ENCODE measurements around the gene PANK2. TPM values are rescaled to one million over a fixed set of nuclear protein-coding genes. Genes with fewer than 3 reads are reported as not detected.
"Not testable (repeated sequence)": the region's sequence is repeated elsewhere in the genome, so short reads cannot be mapped to it uniquely, and the experiment has no call there.

PANK2 gene
- total RNA-seq, 4 donors from 2014 or later, result 35.7 to 44.1 (median 42.3) TPM

GRCh38 chr20:3935956-3936340, 46.8 kb downstream of the PANK2 start:
- no peak overlapping the region for H3K4me3 ChIP-seq (ENCODE audit: low read depth, poor library complexity, severe bottlenecking)
- intact Hi-C loops (cut with DNase I; ENCODE audit: low total_unique reads), result no loop called here
- TF ChIP-seq CTCF (IDR thresholded peaks at IDR 0.05) (no peak), POLR2A (IDR thresholded peaks at IDR 0.05) (no peak)
- 90 to 91% methylated on average over 2 of the region's 2 CpGs for WGBS, 2 donors
- DNase-seq (ENCODE audit: low spot score in 2 of 2), result no peak

- TF ChIP-seq CTCF (IDR thresholded peaks at IDR 0.05) (no peak), POLR2A (IDR thresholded peaks at IDR 0.05) (no peak)
- intact Hi-C loops (cut with DNase I; ENCODE audit: low total_unique reads), result no loop called here
- no peak for DNase-seq (ENCODE audit: low spot score in 2 of 2)
- no peak overlapping the region for H3K4me3 ChIP-seq (ENCODE audit: low read depth, poor library complexity, severe bottlenecking)
- 94 to 96% methylated on average over 3 of the region's 3 CpGs for WGBS, 2 donors
Measured at GRCh38 chr20:3937618-3938017, 48.4 kb downstream of the PANK2 start.

GRCh38 chr20:3940905-3941304, 51.7 kb downstream of the PANK2 start:
- intact Hi-C loops (cut with DNase I; ENCODE audit: low total_unique reads), result no loop called here
- no peak for DNase-seq (ENCODE audit: low spot score in 2 of 2)
- no peak for TF ChIP-seq CTCF (IDR thresholded peaks at IDR 0.05)
- no peak for TF ChIP-seq POLR2A (IDR thresholded peaks at IDR 0.05)
- H3K4me3 ChIP-seq (ENCODE audit: low read depth, poor library complexity, severe bottlenecking), result no peak overlapping the region
- 87 to 96% methylated on average over 6 of the region's 6 CpGs for WGBS, 2 donors

- 89 to 92% methylated on average over 7 of the region's 7 CpGs for WGBS, 2 donors
- H3K4me3 ChIP-seq (ENCODE audit: low read depth, poor library complexity, severe bottlenecking); DNase-seq (ENCODE audit: low spot score in 2 of 2); intact Hi-C loops (cut with DNase I; ENCODE audit: low total_unique reads): not testable (repeated sequence)
Measured at GRCh38 chr20:3946666-3947065, 57.5 kb downstream of the PANK2 start.

- intact Hi-C loops (cut with DNase I; ENCODE audit: low total_unique reads), result no loop called here
- TF ChIP-seq CTCF (IDR thresholded peaks at IDR 0.05) (no peak), POLR2A (IDR thresholded peaks at IDR 0.05) (no peak)
- no peak overlapping the region for H3K4me3 ChIP-seq (ENCODE audit: low read depth, poor library complexity, severe bottlenecking)
- WGBS, 2 donors, result 90 to 92% methylated on average over 3 of the region's 3 CpGs
- DNase-seq (ENCODE audit: low spot score in 2 of 2), result no peak
Measured at GRCh38 chr20:3964719-3965118, 75.5 kb downstream of the PANK2 start.

- DNase-seq (ENCODE audit: low spot score in 2 of 2), result no peak
- intact Hi-C loops (cut with DNase I; ENCODE audit: low total_unique reads), result no loop called here
- no peak overlapping the region for H3K4me3 ChIP-seq (ENCODE audit: low read depth, poor library complexity, severe bottlenecking)
- no peak for TF ChIP-seq CTCF (IDR thresholded peaks at IDR 0.05)
Measured at GRCh38 chr20:3966571-3966970, 77.4 kb downstream of the PANK2 start.

Measured in lower leg skin (tissue), 4 donors.